ENCODE results near the gene ZSCAN10. TPM values are rescaled to one million over a fixed set of nuclear protein-coding genes. Genes with fewer than 3 reads are reported as not detected.
"Not testable (repeated sequence)": the region's sequence is repeated elsewhere in the genome, so short reads cannot be mapped to it uniquely, and the experiment has no call there.

Gene ZSCAN10
- total RNA-seq, 1 donor from 2014 or later = not detected

DNA sequence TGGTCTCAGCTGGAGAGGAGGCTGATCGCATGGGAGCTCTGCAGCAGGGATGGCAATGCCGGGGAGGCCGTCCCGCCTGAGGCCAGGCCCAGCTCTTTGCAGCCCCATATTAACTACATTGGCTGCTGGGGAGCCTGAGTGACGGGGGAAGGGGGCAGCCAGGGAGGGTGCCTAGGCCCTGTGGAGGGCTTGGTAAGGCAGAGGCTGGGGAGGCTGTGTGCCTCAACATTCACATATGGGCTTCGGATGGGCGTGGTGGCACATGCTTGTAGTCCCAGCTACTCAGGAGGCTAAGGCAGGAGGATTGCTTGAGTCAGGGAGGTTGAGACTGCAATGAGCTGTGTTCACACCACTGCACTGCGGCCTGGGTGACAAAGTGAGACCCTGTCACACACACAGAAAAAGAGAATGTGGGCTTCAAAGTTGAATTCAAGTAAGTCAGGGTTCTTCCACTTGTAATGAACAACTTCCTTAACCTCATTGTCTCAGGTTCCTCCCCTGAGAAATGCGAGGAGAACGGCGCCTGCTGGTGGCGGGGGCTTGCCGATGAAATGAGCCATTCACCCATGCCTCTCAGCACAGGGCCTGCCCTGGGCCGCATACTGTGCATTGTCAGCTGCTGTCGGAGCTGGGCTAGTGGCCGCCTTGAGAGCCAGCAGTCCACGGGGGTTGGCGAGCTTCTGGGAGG is 26.4 kb downstream of the ZSCAN10 start:
- DNase-seq (ENCODE audit: missing footprints); intact Hi-C loops (cut with DNase I); ATAC-seq: not testable (repeated sequence)

DNA sequence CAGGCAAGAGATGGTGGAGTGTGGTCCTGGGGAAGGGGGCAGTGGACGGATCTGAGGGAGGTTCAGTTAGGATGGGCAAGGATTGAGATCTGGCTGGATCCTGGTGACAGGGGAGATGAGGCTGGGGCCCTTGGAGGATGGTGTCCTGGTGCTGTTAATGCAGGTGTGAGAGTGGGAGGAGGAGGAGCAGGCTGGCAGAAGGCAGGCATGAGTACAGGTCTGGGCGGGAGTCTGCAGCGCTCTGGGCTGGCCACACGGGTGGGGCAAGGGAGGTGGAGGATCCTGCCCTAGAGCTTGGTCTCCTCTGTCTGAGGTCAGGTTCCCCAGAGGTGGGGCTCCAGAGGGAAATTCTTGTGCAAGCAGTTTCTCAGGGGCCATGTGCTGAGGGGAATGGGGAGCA is 26.9 kb downstream of the ZSCAN10 start:
- intact Hi-C loops (cut with DNase I); ATAC-seq; DNase-seq (ENCODE audit: missing footprints): not testable (repeated sequence)

DNA sequence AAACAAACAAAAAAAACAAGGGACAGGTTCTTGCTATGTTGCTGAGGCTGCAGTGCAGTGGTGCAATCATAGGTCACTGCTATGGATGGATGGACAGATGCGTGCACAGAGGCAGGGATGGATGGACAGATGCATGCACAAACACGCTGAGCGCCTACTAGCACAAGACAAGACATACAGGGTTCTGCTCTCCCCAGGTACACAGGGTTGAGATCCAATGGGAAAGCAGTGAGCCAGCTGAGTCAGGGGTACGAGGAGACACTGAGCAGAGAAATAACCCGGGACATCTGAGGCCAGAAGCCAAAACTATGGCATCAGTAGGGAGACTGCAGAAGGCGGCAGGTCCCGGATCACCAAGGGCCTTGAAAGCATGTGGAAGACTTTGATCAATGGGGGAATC is 27.4 kb downstream of the ZSCAN10 start:
- DNase-seq (ENCODE audit: missing footprints) = no peak
- ATAC-seq = no peak
- intact Hi-C loops (cut with DNase I) = no loop called here

DNA sequence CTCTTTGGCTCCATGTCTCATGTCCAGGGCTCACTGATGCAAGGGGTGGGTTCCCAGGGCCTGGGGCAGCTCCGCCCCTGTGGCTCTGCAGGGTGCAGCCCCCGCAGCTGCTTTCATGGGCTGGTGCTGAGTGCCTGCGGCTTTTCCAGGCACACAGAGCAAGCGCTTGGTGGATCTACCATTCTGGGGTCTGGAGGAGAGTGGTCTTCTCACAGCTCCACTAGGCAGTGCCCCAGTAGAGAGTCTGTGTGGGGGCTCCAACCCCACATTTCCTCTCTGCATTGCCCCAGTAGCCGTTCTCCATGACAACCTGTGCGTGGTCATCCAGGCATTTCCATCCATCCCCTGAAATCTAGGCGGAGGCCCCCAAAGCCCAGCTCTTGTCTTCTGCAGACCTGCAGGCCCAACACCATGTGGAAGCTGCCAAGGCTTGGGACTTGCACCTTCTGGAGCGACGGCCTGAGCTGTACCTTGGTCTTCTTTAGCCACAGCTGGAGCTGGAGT is 28.4 kb downstream of the ZSCAN10 start:
- DNase-seq (ENCODE audit: missing footprints) = no peak
- intact Hi-C loops (cut with DNase I) = no loop called here
- no peak for ATAC-seq

DNA sequence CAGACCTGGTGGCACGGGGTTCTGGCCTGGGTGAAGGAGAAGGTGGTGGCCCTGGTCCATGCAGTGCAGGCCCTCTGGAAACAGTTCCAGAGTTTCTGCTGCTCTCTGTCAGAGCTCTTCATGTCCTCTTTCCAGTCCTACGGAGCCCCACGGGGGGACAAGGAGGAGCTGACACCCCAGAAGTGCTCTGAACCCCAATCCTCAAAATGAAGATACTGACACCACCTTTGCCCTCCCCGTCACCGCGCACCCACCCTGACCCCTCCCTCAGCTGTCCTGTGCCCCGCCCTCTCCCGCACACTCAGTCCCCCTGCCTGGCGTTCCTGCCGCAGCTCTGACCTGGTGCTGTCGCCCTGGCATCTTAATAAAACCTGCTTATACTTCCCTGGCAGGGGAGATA is 29.9 kb downstream of the ZSCAN10 start:
- DNase-seq (ENCODE audit: missing footprints); ATAC-seq; intact Hi-C loops (cut with DNase I): not testable (repeated sequence)

DNA sequence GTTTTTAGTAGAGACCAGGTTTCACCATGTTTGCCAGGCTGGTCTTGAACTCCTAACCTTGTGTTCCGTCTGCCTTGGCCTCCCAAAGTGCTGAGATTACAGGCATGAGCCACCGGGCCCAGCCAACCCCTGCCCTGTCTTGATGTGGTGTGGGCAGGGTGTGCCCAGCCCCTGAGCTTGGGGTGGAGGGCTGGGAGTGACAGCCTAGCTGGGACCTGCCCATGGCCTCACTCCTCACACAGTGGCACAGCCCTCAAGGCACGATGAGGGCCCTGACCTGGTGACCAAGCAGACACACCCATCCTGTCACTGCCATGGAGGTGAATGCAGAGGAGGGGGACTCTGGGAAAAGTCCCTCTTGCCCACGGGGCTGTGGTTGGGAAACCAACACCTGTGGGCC is 30.6 kb downstream of the ZSCAN10 start:
- intact Hi-C loops (cut with DNase I) = no loop called here
- ATAC-seq = no peak
- no peak for DNase-seq (ENCODE audit: missing footprints)

DNA sequence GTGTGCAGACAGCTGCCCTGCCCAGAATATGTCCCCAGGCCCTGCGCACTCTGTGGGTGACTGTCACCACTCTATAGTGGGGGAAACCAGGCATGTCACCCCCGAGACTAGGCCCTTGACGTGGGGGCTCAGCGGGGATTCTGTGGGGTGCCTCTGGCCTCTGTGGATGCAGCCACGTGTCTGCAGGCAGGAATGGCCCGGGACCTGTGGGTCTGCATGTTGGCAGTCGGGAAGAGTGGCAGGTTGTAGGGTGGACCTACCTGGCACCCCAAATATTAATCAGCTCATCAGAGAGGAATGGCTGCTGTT is 32.7 kb downstream of the ZSCAN10 start:
- DNase-seq (ENCODE audit: missing footprints) (peak; percentile 47), ATAC-seq (no peak)
- intact Hi-C loops (cut with DNase I) = no loop called here

DNA sequence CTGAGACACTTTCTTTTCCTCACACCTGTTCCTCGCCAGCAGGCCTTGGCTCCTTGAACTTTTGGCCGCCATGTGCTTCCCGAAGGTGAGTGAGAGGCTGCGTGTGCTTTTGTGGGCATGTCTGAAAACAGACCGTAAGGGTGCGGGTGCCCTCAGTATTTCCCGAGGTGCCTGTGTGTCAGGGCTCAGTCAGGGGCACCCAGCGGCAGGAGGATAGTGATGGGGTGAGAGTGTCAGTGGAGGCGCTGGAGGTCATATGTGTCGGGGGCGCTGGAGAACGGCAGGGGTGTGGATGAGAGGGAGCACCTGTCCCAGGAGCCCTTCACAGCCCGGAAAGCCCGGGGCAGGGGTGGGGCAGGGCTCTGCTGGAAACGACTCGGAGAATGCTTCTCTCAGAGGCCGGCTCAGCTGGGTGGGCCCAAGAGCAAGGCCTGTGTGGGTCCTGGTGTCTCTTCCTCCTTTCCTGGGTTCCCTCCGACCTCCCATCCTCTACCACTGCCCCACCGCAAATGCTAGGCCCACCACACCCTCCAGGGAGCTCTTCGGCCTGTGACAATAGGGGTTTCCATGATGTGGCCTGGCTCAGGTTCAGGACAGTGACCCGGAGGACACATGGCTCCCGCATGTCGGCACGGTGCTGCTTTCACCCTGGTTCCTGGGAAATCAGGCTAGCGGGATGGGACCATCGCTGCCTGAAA is 33.2 kb downstream of the ZSCAN10 start:
- intact Hi-C loops (cut with DNase I) = no loop called here
- ATAC-seq (no peak), DNase-seq (ENCODE audit: missing footprints) (no peak)

DNA sequence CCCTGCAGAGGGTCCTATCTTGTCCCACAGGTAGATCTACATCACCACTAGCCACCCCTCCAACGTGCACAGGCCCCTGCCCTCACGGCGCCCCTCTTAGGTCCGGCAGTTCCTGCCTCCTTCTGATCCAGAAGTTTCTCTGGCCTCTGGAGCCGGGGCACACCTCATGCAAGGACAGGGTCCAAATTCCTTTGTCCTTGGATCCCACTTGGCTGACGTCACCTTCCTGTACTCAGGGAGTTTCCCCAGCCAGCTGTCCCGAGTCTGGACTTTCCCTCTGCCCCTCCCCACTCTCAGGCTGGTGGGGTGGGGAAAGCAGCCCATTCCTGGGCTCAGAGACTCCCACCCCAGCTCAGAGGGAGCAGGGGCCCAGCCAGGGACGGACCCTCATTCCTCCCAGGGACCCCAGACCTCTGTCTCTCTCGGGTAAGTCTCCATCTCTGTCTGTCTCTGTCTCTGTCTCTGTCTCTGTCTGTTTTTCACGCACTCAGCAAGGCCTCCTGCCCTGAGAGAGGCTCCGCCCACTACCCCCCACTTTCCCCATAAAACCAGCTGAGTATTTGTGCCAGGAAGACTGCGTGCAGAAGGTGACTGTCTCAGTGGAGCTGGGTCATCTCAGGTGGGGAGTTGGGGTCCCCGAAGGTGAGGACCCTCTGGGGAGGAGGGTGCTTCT is 33.9 kb downstream of the ZSCAN10 start, which contains the start of gene IL32:
Gene IL32 (plus strand): TSS at position 572 of the 673 bp plus-strand sequence. CDS start 172 bp downstream, outside the sequence.
- no peak for DNase-seq (ENCODE audit: missing footprints)
- intact Hi-C loops (cut with DNase I) = no loop called here
- ATAC-seq = peak; percentile 73

DNA sequence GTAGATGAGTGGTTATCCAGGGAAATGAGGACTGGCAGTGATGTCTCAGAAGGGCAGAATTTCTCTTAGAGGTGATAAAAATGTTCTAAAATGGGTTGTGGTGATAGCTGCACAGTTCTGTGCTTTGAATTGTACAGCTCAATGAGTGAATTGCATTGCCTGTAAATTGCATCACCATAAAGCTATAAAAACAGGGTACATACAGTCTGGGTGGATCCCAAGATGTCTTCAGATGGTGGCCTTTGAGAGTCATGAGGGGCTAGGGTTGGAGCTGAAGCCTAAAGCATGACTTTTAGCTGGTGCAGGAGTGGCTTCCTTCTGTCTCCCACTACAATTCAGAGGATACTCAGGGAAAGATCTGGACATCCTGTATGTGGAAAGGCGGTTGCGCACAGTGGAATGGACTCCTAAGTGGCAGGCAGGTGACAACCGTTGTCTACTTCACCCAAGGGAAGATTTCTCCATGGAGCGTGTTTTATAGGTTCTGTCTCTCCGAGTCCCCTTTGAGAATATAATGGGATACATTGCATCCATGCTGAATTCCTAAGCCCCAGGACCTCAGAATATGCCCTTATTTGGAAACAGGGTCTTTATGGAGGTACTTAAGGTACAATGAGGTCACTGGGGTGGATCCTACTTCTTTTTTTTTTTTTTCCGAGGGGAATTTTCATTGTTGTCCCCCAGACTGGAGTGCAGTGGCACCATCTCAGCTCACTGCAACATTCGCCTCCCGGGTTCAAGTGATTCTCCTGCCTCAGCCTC is 35.3 kb downstream of the ZSCAN10 start:
- ATAC-seq (no peak), DNase-seq (ENCODE audit: missing footprints) (no peak)
- intact Hi-C loops (cut with DNase I) = no loop called here

DNA sequence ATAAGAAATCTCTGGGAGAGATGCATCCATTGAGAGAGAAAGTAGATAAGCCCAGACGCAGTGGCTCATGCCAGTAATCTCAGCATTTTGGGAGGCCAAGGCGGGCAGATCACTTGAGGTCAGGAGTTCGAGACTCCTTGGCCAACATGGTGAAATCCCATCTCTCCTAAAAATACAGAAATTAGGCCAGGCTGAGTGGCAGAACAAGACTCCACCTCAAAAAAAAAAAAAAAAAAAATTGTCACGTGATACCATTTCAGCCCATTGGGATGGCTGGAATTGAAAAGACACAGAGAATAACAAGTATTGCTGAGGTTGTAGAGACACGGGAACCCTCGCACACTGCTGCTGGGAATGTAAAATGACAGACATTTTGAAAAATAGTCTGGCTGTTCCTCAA is 36.5 kb downstream of the ZSCAN10 start:
- intact Hi-C loops (cut with DNase I) = no loop called here
- ATAC-seq (no peak), DNase-seq (ENCODE audit: missing footprints) (no peak)

DNA sequence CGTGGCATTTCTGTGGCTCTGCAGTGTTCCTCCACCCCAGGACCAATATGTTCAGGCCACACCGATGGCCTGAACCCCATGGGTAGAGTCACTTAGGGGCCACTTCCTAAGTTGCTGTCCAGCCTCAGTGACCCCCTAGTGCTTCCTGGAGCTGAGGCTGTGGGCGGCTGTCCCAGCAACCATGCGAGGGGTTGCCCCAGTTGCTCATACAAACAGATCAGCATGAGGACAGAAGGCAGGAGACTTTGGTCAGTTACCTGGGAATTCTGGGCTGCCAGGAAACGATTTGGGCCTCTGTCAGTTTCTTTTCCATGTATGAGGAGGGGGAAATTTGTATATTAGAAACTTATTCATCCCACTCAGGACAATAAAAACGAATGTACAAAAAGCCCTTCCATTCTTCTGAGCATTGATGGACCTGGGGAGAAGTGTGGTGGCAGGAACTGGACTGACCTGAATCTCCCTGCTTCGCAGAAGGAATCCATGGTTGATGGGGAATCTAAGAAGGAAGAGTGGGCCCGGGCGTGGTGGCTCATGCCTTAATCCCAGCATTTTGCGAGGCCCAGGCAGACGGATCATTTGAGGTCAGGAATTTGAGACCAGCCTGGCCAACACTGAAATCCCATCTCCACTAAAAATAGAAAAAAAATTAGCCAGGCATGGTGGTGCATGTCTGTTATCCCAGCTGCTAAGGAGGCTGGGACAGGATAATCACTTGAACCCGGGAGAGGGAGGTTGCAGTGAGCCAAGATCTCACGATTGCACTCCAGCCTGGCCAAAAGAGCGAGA is 38.6 kb downstream of the ZSCAN10 start:
- no peak for DNase-seq (ENCODE audit: missing footprints)
- ATAC-seq = no peak
- intact Hi-C loops (cut with DNase I) = no loop called here

DNA sequence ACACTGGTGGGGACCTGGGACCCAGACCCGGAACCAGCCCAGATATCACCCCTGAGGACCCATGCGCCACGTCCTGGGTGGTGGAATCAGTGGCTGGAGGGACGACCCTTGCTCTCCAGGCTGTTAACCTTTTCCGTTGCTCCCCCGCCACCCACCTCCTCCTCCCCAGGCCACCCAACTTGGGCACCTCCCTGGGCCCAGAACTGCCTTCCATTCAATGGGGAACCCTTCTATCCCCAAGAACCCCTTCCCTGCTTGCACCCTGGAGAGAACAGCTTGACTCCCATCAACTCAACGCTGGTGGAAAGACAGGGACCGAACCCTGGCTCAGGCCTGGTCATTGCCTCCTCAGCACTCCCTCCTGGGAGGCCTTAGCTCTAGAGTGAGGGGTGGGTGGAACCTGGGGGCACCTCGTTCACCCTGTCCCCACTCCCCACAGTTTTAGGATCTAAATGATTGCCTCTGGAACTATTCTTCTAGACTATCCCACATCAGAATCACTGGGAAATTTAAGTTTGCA is 39.3 kb downstream of the ZSCAN10 start:
- intact Hi-C loops (cut with DNase I) = loop anchor here (1.0 to 5.0 kb wide), 6 partner anchors 27 to 108 kb away; no protein-coding TSS in a partner anchor
- DNase-seq (ENCODE audit: missing footprints) (no peak), ATAC-seq (no peak)

DNA sequence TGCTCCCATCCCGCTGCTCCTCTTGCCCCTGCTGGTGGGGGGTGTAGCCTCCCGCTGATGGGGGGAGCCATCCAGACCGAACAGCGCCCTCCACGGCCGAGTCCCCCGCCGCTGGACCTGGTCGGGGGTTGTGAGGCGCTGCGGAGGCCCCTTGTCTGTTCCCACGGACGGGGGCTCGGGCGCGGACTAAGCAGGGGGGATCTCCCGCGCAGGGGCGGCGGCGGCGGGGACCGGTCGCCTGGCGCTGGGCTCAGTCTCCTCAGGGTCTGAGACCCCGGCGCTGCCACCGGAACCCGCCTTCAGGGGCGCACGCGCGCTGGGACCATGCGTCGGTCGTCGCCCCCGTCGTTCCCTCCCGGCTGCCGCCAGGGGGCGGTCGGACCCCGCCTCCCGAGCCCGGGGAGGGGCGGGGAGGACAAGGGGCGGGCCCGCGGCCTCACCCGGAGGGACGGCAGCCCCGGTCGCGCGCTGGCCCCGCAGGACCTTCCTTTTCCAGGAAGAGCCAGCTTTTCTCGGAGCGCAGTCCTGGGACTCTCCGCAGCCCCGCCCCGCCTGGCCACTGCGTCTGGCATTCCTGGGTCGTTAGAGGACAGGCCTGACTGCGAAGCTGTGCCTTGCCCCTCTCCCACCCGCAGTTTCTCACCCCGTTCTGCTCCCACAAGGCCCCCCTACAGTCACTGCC is 39.9 kb downstream of the ZSCAN10 start:
- ATAC-seq (peak; percentile 95), DNase-seq (ENCODE audit: missing footprints) (peak; percentile 93)
- intact Hi-C loops (cut with DNase I) = loop anchor here (1.0 to 5.0 kb wide), 6 partner anchors 28 to 108 kb away; no protein-coding TSS in a partner anchor

DNA sequence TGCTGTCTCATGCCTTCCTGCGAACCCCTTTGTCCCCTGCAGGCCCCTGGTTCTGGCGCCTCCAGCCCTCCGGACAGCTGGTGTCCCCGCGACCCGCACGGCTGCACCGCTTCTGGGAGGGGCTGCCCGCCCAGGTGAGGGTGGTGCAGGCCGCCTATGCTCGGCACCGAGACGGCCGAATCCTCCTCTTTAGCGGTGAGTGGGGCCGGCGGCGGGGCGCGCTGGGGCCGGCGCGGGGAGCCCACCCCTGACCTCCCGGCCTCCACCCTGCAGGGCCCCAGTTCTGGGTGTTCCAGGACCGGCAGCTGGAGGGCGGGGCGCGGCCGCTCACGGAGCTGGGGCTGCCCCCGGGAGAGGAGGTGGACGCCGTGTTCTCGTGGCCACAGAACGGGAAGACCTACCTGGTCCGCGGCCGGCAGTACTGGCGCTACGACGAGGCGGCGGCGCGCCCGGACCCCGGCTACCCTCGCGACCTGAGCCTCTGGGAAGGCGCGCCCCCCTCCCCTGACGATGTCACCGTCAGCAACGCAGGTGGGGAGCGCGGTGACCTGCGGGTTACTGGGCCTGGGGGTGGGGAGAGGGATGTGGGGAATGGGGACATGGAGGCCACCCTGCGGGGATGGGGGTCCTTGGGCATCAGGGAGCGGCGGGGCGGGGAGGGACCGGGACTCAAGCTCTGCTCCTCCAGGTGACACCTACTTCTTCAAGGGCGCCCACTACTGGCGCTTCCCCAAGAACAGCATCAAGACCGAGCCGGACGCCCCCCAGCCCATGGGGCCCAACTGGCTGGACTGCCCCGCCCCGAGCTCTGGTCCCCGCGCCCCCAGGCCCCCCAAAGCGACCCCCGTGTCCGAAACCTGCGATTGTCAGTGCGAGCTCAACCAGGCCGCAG is 40.7 kb downstream of the ZSCAN10 start:
- DNase-seq (ENCODE audit: missing footprints) (peak; percentile 83), ATAC-seq (peak; percentile 8)
- intact Hi-C loops (cut with DNase I) = loop anchor here (1.0 to 5.0 kb wide), 6 partner anchors 28 to 109 kb away; no protein-coding TSS in a partner anchor
